ENCODE results near the gene LGMN. TPM values are rescaled to one million over a fixed set of nuclear protein-coding genes. Genes with fewer than 3 reads are reported as not detected.
A peak's percentile ranks its signal among the peaks of the same experiment; 100 is the strongest.

Gene LGMN
- total RNA-seq, 2 experiments from 2014 or later = 2.1 to 2.3 TPM

- peak; percentile 77 for DNase-seq
- CTCF ChIA-PET = interaction anchor here (0.7 to 1.3 kb wide), 2 partner anchors 59 to 81 kb away, joined by 3 to 6 read pairs; no protein-coding TSS in a partner anchor
Observed at GRCh38 chr14:92728759-92729364, 19.6 kb downstream of the LGMN start.

GRCh38 chr14:92726933-92727262, 21.5 kb downstream of the LGMN start:
- no peak for TF ChIP-seq CTCF (IDR thresholded peaks at IDR 0.05)
- DNase-seq (no peak), ATAC-seq (no peak)
- Mint-ChIP-seq H3K9me3 (no peaks in the 10 kb centered on the region), H3K36me3 (ENCODE audit: low read depth) (peaks cover 10% of the 10 kb centered on the region), H3K4me1 (ENCODE audit: low read depth) (peaks cover 16% of the 10 kb centered on the region), H3K27me3 (no peaks in the 10 kb centered on the region), H3K27ac (no peak overlapping the region), H3K4me3 (no peak overlapping the region)
- ChIA-PET POLR2A (no interaction called here), CTCF (interaction anchor here (1.3 to 1.5 kb wide), 2 partner anchors 57 kb away, joined by 3 to 4 read pairs; no protein-coding TSS in a partner anchor)
- intact Hi-C loops (cut with micrococcal nuclease) = no loop called here

More at GRCh38 chr14:92728759-92729364, 19.6 kb downstream of the LGMN start:
- Mint-ChIP-seq H3K4me3 (no peak overlapping the region), H3K9me3 (no peaks in the 10 kb centered on the region), H3K27me3 (peaks cover 3% of the 10 kb centered on the region), H3K4me1 (ENCODE audit: low read depth) (peaks cover 16% of the 10 kb centered on the region), H3K27ac (no peak overlapping the region), H3K36me3 (ENCODE audit: low read depth) (peaks cover 10% of the 10 kb centered on the region)
- ATAC-seq = peak; percentile 89
- TF ChIP-seq CTCF (IDR thresholded peaks at IDR 0.05) = no peak
- POLR2A ChIA-PET = interaction anchor here (2.1 kb wide), 1 partner anchor 23 kb away, joined by 8 read pairs; no protein-coding TSS in a partner anchor
- intact Hi-C loops (cut with micrococcal nuclease) = no loop called here

- peaks cover 4% of the 10 kb centered on the region for H3K36me3 Mint-ChIP-seq (ENCODE audit: low read depth)
- no peak overlapping the region for H3K4me3 Mint-ChIP-seq
- ATAC-seq (peak; percentile 28), DNase-seq (peak; percentile 46)
- ChIA-PET CTCF (interaction anchor here (1.2 to 1.5 kb wide), 3 partner anchors 12 to 58 kb away, joined by 3 to 4 read pairs (median 3); partner anchors contain the start of gene LGMN), POLR2A (no interaction called here)
- no peaks in the 10 kb centered on the region for H3K27me3 Mint-ChIP-seq
- intact Hi-C loops (cut with micrococcal nuclease) = no loop called here
- H3K4me1 Mint-ChIP-seq (ENCODE audit: low read depth) = peaks cover 16% of the 10 kb centered on the region
- no peak overlapping the region for H3K27ac Mint-ChIP-seq
- no peaks in the 10 kb centered on the region for H3K9me3 Mint-ChIP-seq
- TF ChIP-seq CTCF (IDR thresholded peaks at IDR 0.05) = no peak
Observed at GRCh38 chr14:92726135-92726932, 22.1 kb downstream of the LGMN start.

GRCh38 chr14:92724516-92725340, 23.7 kb downstream of the LGMN start:
- no peaks in the 10 kb centered on the region for H3K36me3 Mint-ChIP-seq (ENCODE audit: low read depth)
- ChIA-PET POLR2A (no interaction called here), CTCF (interaction anchor here (0.9 to 1.4 kb wide), 5 partner anchors 9 to 26 kb away, joined by 3 to 4 read pairs (median 3); partner anchors contain the start of gene LGMN)
- H3K4me3 Mint-ChIP-seq = no peak overlapping the region
- ATAC-seq = no peak
- no peak for DNase-seq
- peaks cover 10% of the 10 kb centered on the region for H3K4me1 Mint-ChIP-seq (ENCODE audit: low read depth)
- no peaks in the 10 kb centered on the region for H3K9me3 Mint-ChIP-seq
- intact Hi-C loops (cut with micrococcal nuclease) = no loop called here
- no peaks in the 10 kb centered on the region for H3K27me3 Mint-ChIP-seq
- no peak overlapping the region for H3K27ac Mint-ChIP-seq
- no peak for TF ChIP-seq CTCF (IDR thresholded peaks at IDR 0.05)

Data from activated CD8-positive, alpha-beta T cell treated with anti-CD3 and anti-CD28 coated beads for 36 hours (primary cell).